GM18873 (cell line): ENCODE results near the gene CYP4A11.
"Not testable (repeated sequence)": the region's sequence is repeated elsewhere in the genome, so short reads cannot be mapped to it uniquely, and the experiment has no call there.

Experiments used
- ATAC-seq: cut with Tn5 transposase; IDR thresholded peaks from one replicate; pipeline ENCODE4 v1.9.1; 2021; ENCODE audit warnings: mild to moderate bottlenecking, moderate library complexity, moderate number of reproducible peaks; ENCODE audit not compliant: unreplicated experiment, low FRiP score

The CYP4A11 gene

GRCh38 chr1:46927249-46927835 is 13.9 kb downstream of the CYP4A11 start:
- ATAC-seq = no peak

- ATAC-seq = no peak
Measured at GRCh38 chr1:46910790-46911189, 30.5 kb downstream of the CYP4A11 start.

- no peak for ATAC-seq
Measured at GRCh38 chr1:46903481-46903880, 37.8 kb downstream of the CYP4A11 start.

- no peak for ATAC-seq
Measured at GRCh38 chr1:46900401-46900800, 40.9 kb downstream of the CYP4A11 start.

- not testable (repeated sequence) for ATAC-seq
Measured at GRCh38 chr1:46881656-46882055, 59.6 kb downstream of the CYP4A11 start.
